Fibroblast of mammary gland (primary cell): Measurements from ENCODE around the gene CDK5R1.
A peak's percentile ranks its signal among the peaks of the same experiment; 100 is the strongest.

Experiments used
- DNase-seq: peaks from one replicate; pipeline ENCODE4 v3.0.0-alpha.2; 2010; ENCODE audit warnings: low read depth
- H3K4me3 ChIP-seq: 2 replicates; pipeline ENCODE4 v1.5.1; 2011; ENCODE audit warnings: low read depth, mild to moderate bottlenecking, low read length, moderate library complexity; ENCODE audit not compliant: control insufficient read depth
- CTCF ChIP-seq: conservative IDR thresholded peaks from 2 replicates; pipeline ENCODE4 v1.5.1; 2011; ENCODE audit warnings: low read depth, low read length, inconsistent platforms; ENCODE audit not compliant: control insufficient read depth, insufficient read depth

CDK5R1 gene

GRCh38 chr17:32486701-32487472 is at the start of gene CDK5R1:
TSS of gene CDK5R1 (plus strand) at chr17:32486993. CDS start at chr17:32487621, 628 bp downstream.
- peak within 1 kb of the TSS; percentile 38 for H3K4me3 ChIP-seq
- no peak for DNase-seq
- no peak for TF ChIP-seq CTCF

- DNase-seq, result no peak
- no peak for TF ChIP-seq CTCF
- H3K4me3 ChIP-seq, result no peak overlapping the region
Observed at GRCh38 chr17:32440722-32441121, 46.1 kb upstream of the CDK5R1 start.

GRCh38 chr17:32441886-32442285 is 44.9 kb upstream of the CDK5R1 start:
- TF ChIP-seq CTCF, result no peak
- no peak for DNase-seq
- H3K4me3 ChIP-seq, result no peak overlapping the region

GRCh38 chr17:32443827-32444300 is 42.9 kb upstream of the CDK5R1 start:
- no peak for TF ChIP-seq CTCF
- DNase-seq, result peak; percentile 3
- peak overlapping the region; percentile 97 for H3K4me3 ChIP-seq

GRCh38 chr17:32444301-32445073 is 42.3 kb upstream of the CDK5R1 start, which contains the start of gene PSMD11:
TSS of gene PSMD11 (plus strand) at chr17:32444510. CDS start at chr17:32444524, 14 bp downstream.
- peak within 1 kb of the TSS; percentile 97 for H3K4me3 ChIP-seq
- TF ChIP-seq CTCF, result peak; percentile 63
- peak; percentile 93 for DNase-seq

GRCh38 chr17:32445074-32445415 is 41.7 kb upstream of the CDK5R1 start:
- peak overlapping the region; percentile 97 for H3K4me3 ChIP-seq
- peak; percentile 72 for DNase-seq
- no peak for TF ChIP-seq CTCF
